Coronary artery (tissue), 2 donors: ENCODE data around the gene TOMM70.
"Not testable (repeated sequence)": the region's sequence is repeated elsewhere in the genome, so short reads cannot be mapped to it uniquely, and the experiment has no call there.

Source experiments
- DNase-seq: peaks from one replicate; pipeline ENCODE4 v3.0.0-alpha.2; 2017; ENCODE audit warnings: low spot score
- H3K27ac ChIP-seq, 2 donors: fragments of 200-600 bp; sonication (generic); one replicate each; pipeline ENCODE4 v1.5.1; 2016 to 2019
- H3K4me3 ChIP-seq: fragments of 200-600 bp; sonication (generic); 2 replicates; pipeline ENCODE4 v1.5.1; 2016; ENCODE audit warnings: mild to moderate bottlenecking, moderate library complexity
- CTCF ChIP-seq: fragments of 200-600 bp; sonication (generic); IDR thresholded peaks from one replicate; pipeline ENCODE4 v1.5.1; 2019; ENCODE audit warnings: antibody characterized with exemption

The TOMM70 gene

GRCh38 chr3:100400780-100401673 is at the start of gene TOMM70, which contains the start of gene LNP1:
TSS of gene TOMM70 (minus strand) at chr3:100401089. CDS start at chr3:100400949, 140 bp downstream.
TSS of gene LNP1 (plus strand) at chr3:100401539. CDS start at chr3:100429730, 28,191 bp downstream.
- Histone ChIP-seq H3K4me3 (peak within 1 kb of the TSS; percentile 95), H3K27ac (peak within 1 kb of the TSS; percentile 93)
- no peak for TF ChIP-seq CTCF
- DNase-seq, result peak; percentile 97

- TF ChIP-seq CTCF, result no peak
- Histone ChIP-seq H3K4me3 (no peak overlapping the region), H3K27ac (no peak overlapping the region)
- no peak for DNase-seq
Observed at GRCh38 chr3:100449214-100449613, 48.3 kb upstream of the TOMM70 start.

- no peak for TF ChIP-seq CTCF
- DNase-seq, result no peak
- Histone ChIP-seq H3K4me3 (no peak overlapping the region), H3K27ac (no peak overlapping the region)
Observed at GRCh38 chr3:100448079-100448478, 47.2 kb upstream of the TOMM70 start.

- not testable (repeated sequence) for H3K27ac ChIP-seq, H3K4me3 ChIP-seq, DNase-seq
Observed at GRCh38 chr3:100447067-100447466, 46.2 kb upstream of the TOMM70 start.

GRCh38 chr3:100443690-100444089 is 42.8 kb upstream of the TOMM70 start:
- H3K27ac ChIP-seq, result no peak overlapping the region

GRCh38 chr3:100440895-100441294 is 40.0 kb upstream of the TOMM70 start:
- TF ChIP-seq CTCF, result no peak
- Histone ChIP-seq H3K4me3 (no peak overlapping the region), H3K27ac (no peak overlapping the region)
- no peak for DNase-seq

More at GRCh38 chr3:100443690-100444089, 42.8 kb upstream of the TOMM70 start:
- no peak for TF ChIP-seq CTCF
- no peak overlapping the region for H3K4me3 ChIP-seq
- no peak for DNase-seq

- no peak overlapping the region for H3K27ac ChIP-seq
- no peak overlapping the region for H3K4me3 ChIP-seq
- no peak for DNase-seq
- TF ChIP-seq CTCF, result no peak
Observed at GRCh38 chr3:100438623-100438974, 37.7 kb upstream of the TOMM70 start.
